GM18498 (cell line): ENCODE results near the gene POLR2M.

Experiments used
- ATAC-seq: cut with Tn5 transposase; IDR thresholded peaks from one replicate; pipeline ENCODE4 v1.9.1; 2021; ENCODE audit warnings: mild to moderate bottlenecking, moderate library complexity; ENCODE audit not compliant: unreplicated experiment

The POLR2M gene

GRCh38 chr15:57735891-57736290 lies 29.4 kb downstream of the POLR2M start:
- ATAC-seq = no peak

- ATAC-seq = no peak
Measured at GRCh38 chr15:57736591-57736990, 30.1 kb downstream of the POLR2M start.

- no peak for ATAC-seq
Measured at GRCh38 chr15:57738734-57739237, 32.3 kb downstream of the POLR2M start.

- no peak for ATAC-seq
Measured at GRCh38 chr15:57740048-57740447, 33.5 kb downstream of the POLR2M start.

GRCh38 chr15:57741089-57741488 lies 34.6 kb downstream of the POLR2M start:
- ATAC-seq = no peak

GRCh38 chr15:57743424-57743823 lies 36.9 kb downstream of the POLR2M start:
- no peak for ATAC-seq

GRCh38 chr15:57746786-57747185 lies 40.3 kb downstream of the POLR2M start:
- no peak for ATAC-seq

- no peak for ATAC-seq
Measured at GRCh38 chr15:57747206-57747896, 40.8 kb downstream of the POLR2M start.

GRCh38 chr15:57751177-57751800 lies 44.8 kb downstream of the POLR2M start:
- no peak for ATAC-seq

GRCh38 chr15:57752436-57752835 lies 45.9 kb downstream of the POLR2M start:
- ATAC-seq = no peak

- ATAC-seq = no peak
Measured at GRCh38 chr15:57752840-57753239, 46.3 kb downstream of the POLR2M start.

- ATAC-seq = no peak
Measured at GRCh38 chr15:57756466-57756865, 50.0 kb downstream of the POLR2M start.

GRCh38 chr15:57758560-57758959 lies 52.0 kb downstream of the POLR2M start:
- ATAC-seq = no peak

GRCh38 chr15:57761562-57761961 lies 55.0 kb downstream of the POLR2M start:
- no peak for ATAC-seq

GRCh38 chr15:57762302-57762701 lies 55.8 kb downstream of the POLR2M start:
- no peak for ATAC-seq

GRCh38 chr15:57763176-57763964 lies 56.9 kb downstream of the POLR2M start:
- ATAC-seq = no peak
